Stomach (tissue), 9 donors: ENCODE results near the gene TUB. TPM values are rescaled to one million over a fixed set of nuclear protein-coding genes. Genes with fewer than 3 reads are reported as not detected.

Experiments
- DNase-seq, 2 donors: peaks; one replicate each; pipeline versions ENCODE4 v3.0.0 to v3.0.0-alpha.2; 2013 to 2019
- H3K27ac ChIP-seq, 5 donors: fragments of 200-600 bp in 4 of 5; sonication (generic) in 4 of 5; one replicate each; pipeline ENCODE4 v1.5.1; 2013 to 2019; ENCODE audit warnings: mild to moderate bottlenecking in 1 of 5, moderate library complexity in 1 of 5
- H3K27me3 ChIP-seq, 3 donors: fragments of 200-600 bp; sonication (generic); one replicate each; pipeline ENCODE4 v1.5.1; 2017 to 2019; ENCODE audit warnings: mixed run types in 1 of 3
- H3K36me3 ChIP-seq, 4 donors: fragments of 200-600 bp; sonication (generic); 1 replicate in 3 of 4; 2 replicates in 1 of 4; pipeline ENCODE4 v1.5.1; 2016 to 2019
- H3K4me1 ChIP-seq, 4 donors: fragments of 200-600 bp; sonication (generic); one replicate each; pipeline ENCODE4 v1.5.1; 2016 to 2019
- H3K4me3 ChIP-seq, 4 donors: fragments of 200-600 bp; sonication (generic) in 3 of 4; one replicate each; pipeline ENCODE4 v1.5.1; 2016 to 2019; ENCODE audit warnings: mild to moderate bottlenecking in 1 of 4
- H3K9me3 ChIP-seq, 4 donors: fragments of 200-600 bp; sonication (generic); one replicate each; pipeline ENCODE4 v1.5.1; 2016 to 2019
- CTCF ChIP-seq, 7 experiments: fragments of 450-650 bp in 4 of 7; fragments of 200-600 bp in 3 of 7; sonication (generic) in 3 of 7; IDR thresholded peaks; one replicate each; pipeline ENCODE4 v1.5.1; 2016 to 2019; ENCODE audit warnings: antibody characterized with exemption in 7 of 7, control low read depth in 2 of 7, mild to moderate bottlenecking in 1 of 7
- EP300 ChIP-seq: sonication (generic); formaldehyde crosslinking; IDR thresholded peaks from one replicate; pipeline ENCODE4 v1.6.1; 2017; ENCODE audit warnings: antibody characterized with exemption
- POLR2A ChIP-seq, 4 donors: fragments of 450-650 bp; IDR thresholded peaks; one replicate each; pipeline ENCODE4 v1.6.1; 2016; ENCODE audit warnings: antibody characterized with exemption in 4 of 4, control low read depth in 2 of 4, mild to moderate bottlenecking in 1 of 4, moderate library complexity in 1 of 4
- POLR2AphosphoS5 ChIP-seq, 3 donors: sonication (generic); formaldehyde crosslinking; IDR thresholded peaks; one replicate each; pipeline ENCODE4 v1.6.1; 2016; ENCODE audit warnings: antibody characterized with exemption in 3 of 3
- WGBS, 5 donors: extraction: QIAGEN DNeasy Blood & Tissue Kit in 3 of 5; methylation state at CpG; one replicate each; pipeline versions ENCODE4 v1.1.5 to v1.1.7; 2013 to 2018; 5-methylcytosine and 5-hydroxymethylcytosine counted together
- intact Hi-C: fragments of 100-400 bp; cut with DNase I; formaldehyde crosslinking; loops from one replicate; pipeline ENCODE4 v1.15.1; 2023; ENCODE audit warnings: low total_unique reads
- polyA plus RNA-seq, 3 donors: library from polyadenylated mRNA; stranded (reverse); fragments of 200-250 nt; gene quantifications; one replicate each; pipeline ENCODE4 v1.2.3, GENCODE V29; 2013
- total RNA-seq, 5 donors: library from RNA; depleted of rRNA; stranded (reverse); fragments of >200 nt; gene quantifications; one replicate each; pipeline versions ENCODE4 v1.1.0 to v1.2.3, GENCODE V29; 2014 to 2016
- donor health status: healthy with polysubstance abuse.
- donor health status: Bipolar disorder and iron deficiency.
- donor health status: healthy.

TUB gene
- total and polyA plus RNA-seq, 8 donors, result under 0.01 to 12.1 (median 1.4) TPM; not detected in 1

DNA sequence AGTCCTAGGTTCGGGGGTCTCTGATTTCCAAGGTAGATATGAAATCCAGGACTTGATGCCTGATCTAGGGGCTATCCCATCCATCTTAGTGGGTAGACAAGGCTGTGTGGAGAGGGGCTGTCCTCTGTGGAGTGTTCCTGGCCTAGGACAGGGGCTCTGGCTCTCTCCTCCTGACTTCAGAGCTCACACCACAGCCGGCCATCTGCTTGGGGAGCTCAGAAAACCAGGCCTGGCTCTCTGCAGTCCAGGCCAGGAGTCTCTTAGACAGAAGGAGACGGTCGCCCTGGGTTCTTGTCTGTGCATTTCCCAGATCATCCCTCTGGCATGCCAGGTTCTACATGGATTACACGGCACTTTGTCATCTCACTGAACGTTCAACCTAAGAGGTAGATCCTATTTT lies 17.9 kb downstream of the TUB start:
- 71 to 90% (median 75%) methylated on average over 6 of the region's 6 CpGs for WGBS, 5 donors
- Histone ChIP-seq H3K27ac (no peak overlapping the region), H3K27me3 (no peaks in the 10 kb centered on the region), H3K4me3 (no peak overlapping the region), H3K4me1 (no peaks in the 10 kb centered on the region), H3K9me3 (no peaks in the 10 kb centered on the region), H3K36me3 (peaks cover 0 to 67% (median 52%) of the 10 kb centered on the region in 4 donors)
- intact Hi-C loops, result loop anchor here (5.0 kb wide), 2 partner anchors 62 to 92 kb away; no protein-coding TSS in a partner anchor
- no peak for TF ChIP-seq POLR2AphosphoS5 (IDR thresholded peaks at IDR 0.05)
- TF ChIP-seq CTCF (IDR thresholded peaks at IDR 0.05), result no peak
- TF ChIP-seq EP300, result no peak
- no peak for TF ChIP-seq POLR2A (IDR thresholded peaks at IDR 0.05)
- peak; percentile 3 to 21 for DNase-seq

- Histone ChIP-seq H3K9me3 (no peaks in the 10 kb centered on the region), H3K4me3 (no peak overlapping the region), H3K27ac (no peak overlapping the region), H3K27me3 (no peaks in the 10 kb centered on the region), H3K4me1 (no peaks in the 10 kb centered on the region), H3K36me3 (peaks cover 0 to 67% (median 57%) of the 10 kb centered on the region in 4 donors)
- DNase-seq, result peak; percentile 85 to 88
- intact Hi-C loops, result loop anchor here (5.0 kb wide), 2 partner anchors 62 to 92 kb away; no protein-coding TSS in a partner anchor
- TF ChIP-seq POLR2A (IDR thresholded peaks at IDR 0.05), result no peak
- peak in 5 of 7 experiments; percentile 54 to 78 (median 74) for TF ChIP-seq CTCF (IDR thresholded peaks at IDR 0.05)
- peak in 1 of 3 donors; percentile 9 for TF ChIP-seq POLR2AphosphoS5 (IDR thresholded peaks at IDR 0.05)
- TF ChIP-seq EP300, result no peak
- WGBS, 5 donors, result 34 to 45% (median 38%) methylated on average over 3 of the region's 3 CpGs
Observed at GRCh38 chr11:8099291-8099899, 18.4 kb downstream of the TUB start.

- H3K27ac ChIP-seq, result no peak overlapping the region
- no peaks in the 10 kb centered on the region for H3K9me3 ChIP-seq
- peaks cover 0 to 71% (median 62%) of the 10 kb centered on the region in 4 donors for H3K36me3 ChIP-seq
- WGBS, 5 donors, result 84 to 89% (median 87%) methylated on average over 14 of the region's 14 CpGs
- intact Hi-C loops, result no loop called here
- TF ChIP-seq POLR2A (IDR thresholded peaks at IDR 0.05), result no peak
- TF ChIP-seq CTCF (IDR thresholded peaks at IDR 0.05), result no peak
- TF ChIP-seq EP300, result no peak
- no peaks in the 10 kb centered on the region for H3K27me3 ChIP-seq
- H3K4me3 ChIP-seq, result no peak overlapping the region
- DNase-seq, result peak; percentile 0 to 14
- H3K4me1 ChIP-seq, result no peaks in the 10 kb centered on the region
Observed at GRCh38 chr11:8100158-8100557, 19.1 kb downstream of the TUB start.

GRCh38 chr11:8100605-8101004 lies 19.6 kb downstream of the TUB start:
- no peaks in the 10 kb centered on the region for H3K9me3 ChIP-seq
- 92 to 94% (median 93%) methylated on average over 6 to 8 of the region's 8 CpGs for whole genome bisulfite sequencing, 5 donors
- no peak overlapping the region for H3K4me3 ChIP-seq
- no peaks in the 10 kb centered on the region for H3K4me1 ChIP-seq
- intact Hi-C loops, result no loop called here
- peaks cover 0 to 75% (median 63%) of the 10 kb centered on the region in 4 donors for H3K36me3 ChIP-seq
- no peak for TF ChIP-seq POLR2AphosphoS5 (IDR thresholded peaks at IDR 0.05)
- TF ChIP-seq EP300, result no peak
- TF ChIP-seq CTCF (IDR thresholded peaks at IDR 0.05), result no peak
- no peak for TF ChIP-seq POLR2A (IDR thresholded peaks at IDR 0.05)
- peak in 1 of 2 donors; percentile 17 for DNase-seq
- H3K27me3 ChIP-seq, result no peaks in the 10 kb centered on the region
- no peak overlapping the region for H3K27ac ChIP-seq
